ENCODE measurements around the gene LMBRD1. TPM values are rescaled to one million over a fixed set of nuclear protein-coding genes. Genes with fewer than 3 reads are reported as not detected.
A peak's percentile ranks its signal among the peaks of the same experiment; 100 is the strongest.
"Not testable (repeated sequence)": the region's sequence is repeated elsewhere in the genome, so short reads cannot be mapped to it uniquely, and the experiment has no call there.

Gene LMBRD1
- total RNA-seq, 2 donors from 2014 or later: 30.1 to 34.8 TPM

- Mint-ChIP-seq H3K27ac (peak overlapping the region; percentile 16), H3K4me1 (peaks cover 30% of the 10 kb centered on the region), H3K9me3 (no peaks in the 10 kb centered on the region), H3K36me3 (ENCODE audit: low read depth) (peaks cover 16% of the 10 kb centered on the region), H3K4me3 (no peak overlapping the region), H3K27me3 (ENCODE audit: insufficient read depth) (no peaks in the 10 kb centered on the region)
- H3K27ac ChIP-seq (ENCODE audit: low read depth, low read length): no peak overlapping the region
- no peaks in the 10 kb centered on the region for H3K27me3 ChIP-seq (ENCODE audit: control insufficient read depth, insufficient read depth, low read length, poor library complexity, severe bottlenecking)
- peak overlapping the region; percentile 21 for H3K4me3 ChIP-seq (ENCODE audit: low read length)
- WGBS, 2 experiments (ENCODE audit: insufficient coverage in 1 of 2, insufficient read length in 1 of 2): 61 to 83% methylated on average over 2 of the region's 2 CpGs
- no peaks in the 10 kb centered on the region for H3K9me3 ChIP-seq (ENCODE audit: control insufficient read depth, low read length)
- DNase-seq: no peak
- H3K4me1 ChIP-seq (ENCODE audit: control insufficient read depth, insufficient read depth, low read length): peaks cover 20% of the 10 kb centered on the region
- TF ChIP-seq CTCF (conservative IDR thresholded peaks at IDR 0.05): no peak
- no peak overlapping the region for H3K9ac ChIP-seq (ENCODE audit: extremely low read depth, low read length, poor library complexity, severe bottlenecking)
- H3K36me3 ChIP-seq (ENCODE audit: control insufficient read depth, insufficient read depth, low read length): peaks cover 35% of the 10 kb centered on the region
Observed at GRCh38 chr6:69791065-69791471, 5.7 kb downstream of the LMBRD1 start.

DNA sequence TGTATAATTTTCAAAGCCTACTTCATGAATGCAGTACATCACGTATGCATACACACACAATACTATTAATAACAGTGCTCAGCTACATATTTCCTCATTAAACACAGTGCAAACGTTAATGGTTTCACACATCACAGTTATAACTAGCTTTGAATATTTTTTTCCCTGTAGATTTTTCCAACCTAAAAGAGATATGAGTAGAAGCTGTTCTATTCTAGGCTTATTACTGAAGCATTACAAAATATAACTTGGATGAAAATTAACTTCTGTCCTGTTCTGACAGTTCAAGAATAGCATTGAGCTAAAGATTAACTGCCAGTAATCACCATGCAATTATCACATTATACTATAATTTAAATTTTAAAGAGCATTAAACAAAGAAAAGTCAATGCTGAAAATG is 6.2 kb downstream of the LMBRD1 start:
- no peaks in the 10 kb centered on the region for H3K27me3 Mint-ChIP-seq (ENCODE audit: insufficient read depth)
- Histone ChIP-seq H3K4me1 (ENCODE audit: control insufficient read depth, insufficient read depth, low read length) (peaks cover 20% of the 10 kb centered on the region), H3K36me3 (ENCODE audit: control insufficient read depth, insufficient read depth, low read length) (peaks cover 35% of the 10 kb centered on the region), H3K4me3 (ENCODE audit: low read length) (no peak overlapping the region), H3K9ac (ENCODE audit: extremely low read depth, low read length, poor library complexity, severe bottlenecking) (no peak overlapping the region), H3K9me3 (ENCODE audit: control insufficient read depth, low read length) (no peaks in the 10 kb centered on the region), H3K27ac (ENCODE audit: low read depth, low read length) (no peak overlapping the region), H3K27me3 (ENCODE audit: control insufficient read depth, insufficient read depth, low read length, poor library complexity, severe bottlenecking) (no peaks in the 10 kb centered on the region)
- no peak for TF ChIP-seq CTCF (conservative IDR thresholded peaks at IDR 0.05)
- H3K36me3 Mint-ChIP-seq (ENCODE audit: low read depth): peaks cover 16% of the 10 kb centered on the region
- DNase-seq: no peak
- H3K27ac Mint-ChIP-seq: no peak overlapping the region
- 90 to 100% methylated on average over 1 to 2 of the region's 2 CpGs for WGBS, 2 experiments (ENCODE audit: insufficient coverage in 1 of 2, insufficient read length in 1 of 2)
- no peaks in the 10 kb centered on the region for H3K9me3 Mint-ChIP-seq
- peaks cover 29% of the 10 kb centered on the region for H3K4me1 Mint-ChIP-seq
- no peak overlapping the region for H3K4me3 Mint-ChIP-seq

DNA sequence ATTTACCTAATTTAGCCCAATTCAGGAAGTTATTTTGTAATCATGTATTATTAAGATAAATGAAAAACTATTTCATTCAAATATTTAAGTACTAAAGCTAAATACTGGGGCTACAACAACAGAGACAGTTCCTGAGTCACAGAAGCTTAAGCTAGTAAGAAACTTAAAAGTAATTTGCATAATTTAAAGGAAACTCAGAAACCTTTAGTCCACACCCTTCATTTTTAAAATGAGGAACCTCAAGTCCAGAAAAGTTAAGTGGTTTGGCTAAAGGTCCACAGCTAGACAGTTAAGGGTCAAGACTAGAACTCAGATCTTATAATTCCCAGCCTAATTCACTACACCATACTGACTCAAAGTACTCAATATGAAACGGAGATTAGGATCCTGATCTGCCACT is 7.2 kb downstream of the LMBRD1 start:
- DNase-seq: no peak
- Mint-ChIP-seq H3K27ac (no peak overlapping the region), H3K9me3 (no peaks in the 10 kb centered on the region), H3K4me1 (peaks cover 31% of the 10 kb centered on the region), H3K4me3 (no peak overlapping the region), H3K36me3 (ENCODE audit: low read depth) (peaks cover 18% of the 10 kb centered on the region), H3K27me3 (ENCODE audit: insufficient read depth) (no peaks in the 10 kb centered on the region)
- no peak for TF ChIP-seq CTCF (conservative IDR thresholded peaks at IDR 0.05)
- no peaks in the 10 kb centered on the region for H3K27me3 ChIP-seq (ENCODE audit: control insufficient read depth, insufficient read depth, low read length, poor library complexity, severe bottlenecking)
- 100% methylated on average over 1 of the region's 1 CpG; no CpG with 5 or more reads in 1 of the 2 experiments for WGBS, 2 experiments (ENCODE audit: insufficient coverage in 1 of 2, insufficient read length in 1 of 2)
- H3K27ac ChIP-seq (ENCODE audit: low read depth, low read length): no peak overlapping the region
- peaks cover 13% of the 10 kb centered on the region for H3K4me1 ChIP-seq (ENCODE audit: control insufficient read depth, insufficient read depth, low read length)
- peaks cover 35% of the 10 kb centered on the region for H3K36me3 ChIP-seq (ENCODE audit: control insufficient read depth, insufficient read depth, low read length)
- no peak overlapping the region for H3K9ac ChIP-seq (ENCODE audit: extremely low read depth, low read length, poor library complexity, severe bottlenecking)
- no peak overlapping the region for H3K4me3 ChIP-seq (ENCODE audit: low read length)
- no peaks in the 10 kb centered on the region for H3K9me3 ChIP-seq (ENCODE audit: control insufficient read depth, low read length)

- H3K4me3 ChIP-seq (ENCODE audit: low read length); H3K27ac ChIP-seq (ENCODE audit: low read depth, low read length); H3K9ac ChIP-seq (ENCODE audit: extremely low read depth, low read length, poor library complexity, severe bottlenecking); DNase-seq; H3K27ac Mint-ChIP-seq; H3K27me3 Mint-ChIP-seq (ENCODE audit: insufficient read depth); H3K27me3 ChIP-seq (ENCODE audit: control insufficient read depth, insufficient read depth, low read length, poor library complexity, severe bottlenecking); H3K9me3 Mint-ChIP-seq; H3K9me3 ChIP-seq (ENCODE audit: control insufficient read depth, low read length); H3K4me3 Mint-ChIP-seq: not testable (repeated sequence)
- 92 to 100% methylated on average over 1 to 5 of the region's 5 CpGs for WGBS, 2 experiments (ENCODE audit: insufficient coverage in 1 of 2, insufficient read length in 1 of 2)
- Mint-ChIP-seq H3K36me3 (ENCODE audit: low read depth) (peaks cover 20% of the 10 kb centered on the region), H3K4me1 (peaks cover 28% of the 10 kb centered on the region)
- H3K4me1 ChIP-seq (ENCODE audit: control insufficient read depth, insufficient read depth, low read length): peaks cover 11% of the 10 kb centered on the region
- H3K36me3 ChIP-seq (ENCODE audit: control insufficient read depth, insufficient read depth, low read length): peaks cover 38% of the 10 kb centered on the region
Observed at GRCh38 chr6:69787436-69787835, 9.4 kb downstream of the LMBRD1 start.
